Putamen (tissue), 1 donor: Measurements from ENCODE around the gene TOP3A.
"Not testable (repeated sequence)": the region's sequence is repeated elsewhere in the genome, so short reads cannot be mapped to it uniquely, and the experiment has no call there.

Experiments used
- DNase-seq: peaks from one replicate; pipeline ENCODE4 v3.0.0-alpha.2; 2016; ENCODE audit warnings: low spot score

TOP3A gene, protein sequence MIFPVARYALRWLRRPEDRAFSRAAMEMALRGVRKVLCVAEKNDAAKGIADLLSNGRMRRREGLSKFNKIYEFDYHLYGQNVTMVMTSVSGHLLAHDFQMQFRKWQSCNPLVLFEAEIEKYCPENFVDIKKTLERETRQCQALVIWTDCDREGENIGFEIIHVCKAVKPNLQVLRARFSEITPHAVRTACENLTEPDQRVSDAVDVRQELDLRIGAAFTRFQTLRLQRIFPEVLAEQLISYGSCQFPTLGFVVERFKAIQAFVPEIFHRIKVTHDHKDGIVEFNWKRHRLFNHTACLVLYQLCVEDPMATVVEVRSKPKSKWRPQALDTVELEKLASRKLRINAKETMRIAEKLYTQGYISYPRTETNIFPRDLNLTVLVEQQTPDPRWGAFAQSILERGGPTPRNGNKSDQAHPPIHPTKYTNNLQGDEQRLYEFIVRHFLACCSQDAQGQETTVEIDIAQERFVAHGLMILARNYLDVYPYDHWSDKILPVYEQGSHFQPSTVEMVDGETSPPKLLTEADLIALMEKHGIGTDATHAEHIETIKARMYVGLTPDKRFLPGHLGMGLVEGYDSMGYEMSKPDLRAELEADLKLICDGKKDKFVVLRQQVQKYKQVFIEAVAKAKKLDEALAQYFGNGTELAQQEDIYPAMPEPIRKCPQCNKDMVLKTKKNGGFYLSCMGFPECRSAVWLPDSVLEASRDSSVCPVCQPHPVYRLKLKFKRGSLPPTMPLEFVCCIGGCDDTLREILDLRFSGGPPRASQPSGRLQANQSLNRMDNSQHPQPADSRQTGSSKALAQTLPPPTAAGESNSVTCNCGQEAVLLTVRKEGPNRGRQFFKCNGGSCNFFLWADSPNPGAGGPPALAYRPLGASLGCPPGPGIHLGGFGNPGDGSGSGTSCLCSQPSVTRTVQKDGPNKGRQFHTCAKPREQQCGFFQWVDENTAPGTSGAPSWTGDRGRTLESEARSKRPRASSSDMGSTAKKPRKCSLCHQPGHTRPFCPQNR

DNA sequence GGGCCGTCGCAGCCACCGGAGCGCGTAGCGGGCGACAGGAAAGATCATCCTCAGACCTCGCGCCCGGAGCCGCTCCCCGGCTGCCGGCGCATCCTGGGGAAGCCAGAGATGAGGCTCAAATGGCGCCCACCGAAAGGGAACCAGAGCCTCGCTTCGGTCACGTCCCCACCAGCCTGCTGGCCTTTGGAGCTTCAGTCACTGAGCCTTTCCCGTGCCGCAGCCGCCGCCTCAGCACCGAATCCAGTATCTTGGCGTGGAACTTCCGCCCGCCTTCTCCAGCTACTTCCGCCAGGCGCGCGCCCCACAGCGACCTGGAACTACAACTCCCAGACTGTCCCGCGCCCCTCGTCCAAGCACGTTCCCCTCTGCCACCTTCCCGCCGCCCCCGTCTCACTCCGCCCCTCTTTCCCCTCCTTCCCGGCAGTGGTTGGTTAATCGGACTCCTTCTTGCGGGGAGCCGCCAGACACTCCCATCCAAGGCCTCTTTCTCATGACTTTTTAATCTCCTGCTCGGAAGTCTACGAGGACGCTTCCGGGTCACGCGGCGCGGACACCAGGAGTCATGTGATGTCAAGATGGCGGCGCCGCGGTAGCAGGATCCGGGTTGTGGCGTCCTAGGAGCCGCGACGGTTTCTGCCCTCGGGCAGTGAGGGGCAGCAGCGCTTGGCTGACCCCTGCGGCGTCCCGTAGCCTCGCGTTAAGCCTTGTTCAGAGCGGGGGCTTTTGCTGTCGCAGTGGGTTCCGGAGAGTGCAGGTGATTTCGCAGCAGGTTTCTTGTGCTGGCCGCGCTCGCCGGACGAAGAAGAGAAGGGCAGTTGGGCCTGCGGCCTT is at the start of gene TOP3A, which contains the start of gene SMCR8:
Gene TOP3A, minus strand, starts transcription at position 264 of the 831 bp plus-strand sequence. Its CDS starts 216 bp downstream, at position 48.
Gene SMCR8, plus strand, starts transcription at position 563 of the 831 bp plus-strand sequence. CDS start 497 bp downstream, outside the sequence.
- DNase-seq, result peak; percentile 98

DNA sequence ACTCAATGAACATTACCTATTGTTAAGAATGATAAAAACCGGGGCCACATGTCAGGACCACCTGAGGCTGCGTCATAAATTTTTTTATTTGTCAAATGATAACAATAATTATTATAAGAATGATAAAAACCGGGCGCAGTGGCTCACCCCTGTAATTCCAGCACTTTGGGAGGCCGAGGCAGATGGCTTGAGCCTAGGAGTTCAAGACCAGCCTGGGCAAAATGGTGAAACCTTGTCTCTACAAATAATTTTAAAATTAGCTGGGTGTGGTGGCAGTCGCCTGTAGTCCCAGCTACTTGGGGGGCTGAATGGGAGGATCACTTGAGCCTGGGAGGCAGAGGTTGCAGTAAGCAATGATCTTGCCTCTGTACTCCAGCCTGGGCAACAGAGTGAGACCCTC is 49.4 kb upstream of the TOP3A start:
- DNase-seq, result no peak

DNA sequence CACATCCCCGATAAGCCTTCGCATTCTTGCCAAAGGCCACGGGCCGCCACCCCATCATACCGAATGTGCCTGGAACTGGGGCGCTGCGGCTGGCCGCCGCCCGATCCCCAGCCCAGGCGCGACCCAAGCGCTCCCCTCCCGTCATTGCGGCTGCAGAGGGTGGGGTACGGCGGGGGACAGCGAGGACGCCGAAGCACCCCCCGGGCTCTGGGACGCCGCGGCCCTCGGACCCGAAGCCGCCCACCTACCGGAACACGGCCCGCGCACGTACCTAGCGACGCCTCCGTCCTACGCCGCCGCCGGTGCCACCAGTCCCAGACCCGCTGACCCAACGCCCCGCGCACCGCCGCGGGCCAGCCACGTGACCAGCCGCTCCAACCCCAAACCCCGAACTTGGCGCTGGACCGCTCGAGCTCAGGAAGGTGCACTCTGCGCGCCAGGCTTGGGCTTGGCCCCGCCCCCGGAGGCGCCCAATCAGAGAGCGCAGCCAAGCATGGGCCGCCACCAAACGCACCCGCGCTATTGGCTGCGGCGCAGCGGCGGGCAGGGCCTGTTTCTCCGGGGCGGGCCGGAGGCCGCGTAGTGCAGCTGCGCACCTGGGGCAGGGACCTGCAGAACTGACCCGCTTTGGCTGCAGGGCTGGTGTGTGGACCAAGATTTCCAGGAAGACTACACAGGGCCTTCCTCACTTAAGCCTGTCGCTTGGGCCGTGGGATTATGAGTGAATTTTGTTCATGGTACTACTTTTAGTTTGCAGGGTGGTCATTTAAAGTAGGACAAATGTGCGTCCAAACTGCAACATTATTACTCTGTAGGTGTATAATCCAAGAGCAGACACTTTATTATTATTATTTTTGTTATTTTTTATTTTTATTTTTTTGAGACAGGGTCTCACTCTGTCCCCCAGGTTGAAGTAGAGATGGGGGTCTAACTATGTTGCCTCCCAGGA is 48.6 kb upstream of the TOP3A start, which contains the start of gene SHMT1:
Gene SHMT1, minus strand, starts transcription at position 450 of the 949 bp plus-strand sequence. CDS start 7,569 bp downstream, outside the sequence.
- DNase-seq, result peak; percentile 94

DNA sequence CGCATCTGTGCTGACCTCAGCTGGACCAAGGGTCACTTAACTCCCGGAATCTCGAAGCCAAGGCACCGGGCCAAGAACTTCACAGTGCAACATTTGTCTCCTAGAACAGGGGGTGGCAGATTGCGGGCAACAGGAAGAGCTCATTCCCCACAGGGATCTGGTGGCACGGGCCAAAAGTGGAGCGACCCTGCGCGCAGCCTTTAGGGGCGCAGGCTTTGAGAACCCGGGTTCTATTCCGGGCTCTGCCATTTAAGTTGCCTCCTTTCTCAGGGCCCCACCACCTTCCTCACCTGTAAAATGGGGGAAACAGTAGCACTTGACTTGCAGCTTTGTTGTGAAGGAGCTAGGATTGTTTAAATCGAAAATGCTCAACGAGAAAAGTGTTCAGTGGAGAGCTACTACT is 47.9 kb upstream of the TOP3A start:
- DNase-seq, result peak; percentile 90

DNA sequence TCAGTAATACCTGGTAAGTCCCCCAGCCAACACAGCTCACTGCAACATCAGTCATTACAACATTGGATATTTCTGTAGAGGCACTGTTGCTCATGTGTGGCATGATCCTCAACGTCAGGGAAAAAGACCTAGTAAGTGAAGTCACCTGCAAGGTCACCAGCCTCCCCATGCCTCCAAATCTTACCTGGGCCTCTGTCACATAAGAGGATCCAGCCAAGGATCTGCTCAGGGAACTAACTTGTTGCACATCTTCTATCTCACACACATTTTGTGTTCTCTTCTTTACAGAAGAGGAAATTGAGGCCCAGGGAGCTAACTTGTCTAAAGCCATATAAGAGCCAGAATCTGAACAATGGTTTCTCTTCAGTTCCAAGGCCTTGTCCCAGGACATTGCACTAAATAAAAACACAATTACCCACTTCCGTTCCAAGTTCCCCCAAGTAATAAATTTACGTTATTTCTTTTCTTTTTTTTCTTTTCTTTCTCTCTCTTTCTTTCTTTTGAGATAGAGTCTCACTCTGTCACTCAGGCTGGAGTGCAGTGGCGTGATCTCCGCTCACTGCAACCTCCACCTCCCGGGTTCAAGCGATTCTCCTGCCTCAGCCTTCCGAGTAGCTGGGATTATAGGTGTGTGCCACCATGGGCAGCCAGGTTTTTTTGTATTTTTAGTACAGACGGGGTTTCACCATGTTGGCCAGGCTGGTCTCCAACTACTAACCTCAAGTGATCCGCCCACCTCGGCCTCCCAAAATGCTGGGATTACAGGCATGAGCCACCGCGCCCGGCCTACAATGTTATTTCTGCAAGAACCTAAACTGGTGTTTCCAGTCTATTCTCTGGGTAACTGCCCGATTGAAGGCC is 47.3 kb upstream of the TOP3A start:
- peak; percentile 23 for DNase-seq

DNA sequence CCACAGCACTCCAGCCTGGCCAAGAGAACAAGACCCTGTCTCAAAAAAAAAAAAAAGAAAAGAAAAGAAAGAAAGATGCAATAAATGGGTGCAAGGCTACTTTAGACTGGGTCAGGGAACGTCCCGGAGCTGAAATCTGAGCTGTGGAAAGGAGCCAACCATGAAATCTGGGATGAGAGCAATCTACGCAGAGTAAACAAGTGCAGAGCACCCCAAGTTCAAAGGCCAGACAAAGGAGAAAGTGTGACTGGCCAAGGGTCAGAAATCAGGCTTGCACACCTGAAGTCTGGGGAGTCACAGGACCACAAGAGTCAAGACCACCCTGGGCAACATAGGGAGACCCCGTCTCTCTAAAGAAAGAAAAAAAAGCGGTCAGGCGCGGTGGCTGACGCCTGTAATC is 45.7 kb upstream of the TOP3A start:
- no peak for DNase-seq

DNA sequence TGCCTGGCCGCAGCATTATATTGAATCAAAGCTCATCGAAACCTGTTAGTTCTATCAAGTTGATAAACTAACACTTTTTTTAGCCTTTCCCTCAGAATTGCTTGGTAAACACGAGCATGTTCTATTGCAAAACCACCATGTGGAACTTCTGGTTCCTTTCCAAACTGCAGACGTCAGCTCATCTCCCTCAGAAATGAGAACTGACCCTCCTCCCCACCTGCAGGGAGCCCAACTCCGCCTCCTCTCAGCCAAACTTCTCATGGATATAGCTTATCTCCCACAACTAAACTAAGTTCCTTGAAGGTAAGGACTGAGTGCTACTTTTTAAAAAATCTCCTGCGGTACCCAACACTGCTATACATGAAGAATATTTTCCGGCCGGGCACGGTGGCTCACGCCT is 41.8 kb upstream of the TOP3A start:
- DNase-seq, result peak; percentile 29

DNA sequence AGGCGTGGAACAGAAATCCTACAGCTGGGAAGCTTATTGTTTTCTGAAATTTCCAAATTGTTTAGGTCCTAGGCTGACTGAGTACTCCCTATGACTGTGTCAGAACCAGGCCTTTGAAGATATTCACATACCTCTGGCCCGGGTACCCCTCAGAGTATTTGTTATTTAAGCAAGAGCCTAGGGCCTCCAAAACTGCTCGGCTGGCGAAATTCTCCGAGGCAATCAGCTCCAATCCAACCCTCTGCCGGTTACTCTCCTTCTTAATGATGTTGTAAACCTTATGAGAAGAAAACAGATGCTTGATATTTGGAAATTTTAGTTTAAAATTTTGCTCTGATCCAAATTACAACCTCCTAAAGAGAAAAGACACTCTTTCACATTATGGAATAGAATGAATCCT is 38.7 kb upstream of the TOP3A start:
- no peak for DNase-seq

DNA sequence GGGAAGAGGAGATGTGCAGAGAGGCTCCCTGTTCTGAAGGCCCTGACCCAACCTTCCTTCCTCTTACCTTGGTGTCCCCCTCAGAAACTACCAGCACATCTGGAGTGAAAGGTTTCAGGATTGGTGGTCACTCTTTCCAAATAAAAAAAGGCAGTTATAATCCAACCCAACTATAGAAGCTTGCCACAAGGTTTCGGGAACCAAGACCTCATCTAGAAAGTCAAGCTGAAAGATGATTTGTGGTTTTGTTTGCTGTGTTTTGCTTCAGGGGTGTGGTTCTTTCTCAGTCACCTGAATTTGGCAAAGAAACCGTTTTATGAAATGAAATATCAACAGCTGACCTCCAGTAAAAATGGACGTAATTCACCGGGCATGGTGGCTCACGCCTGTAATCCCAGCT is 29.2 kb upstream of the TOP3A start:
- DNase-seq, result no peak

DNA sequence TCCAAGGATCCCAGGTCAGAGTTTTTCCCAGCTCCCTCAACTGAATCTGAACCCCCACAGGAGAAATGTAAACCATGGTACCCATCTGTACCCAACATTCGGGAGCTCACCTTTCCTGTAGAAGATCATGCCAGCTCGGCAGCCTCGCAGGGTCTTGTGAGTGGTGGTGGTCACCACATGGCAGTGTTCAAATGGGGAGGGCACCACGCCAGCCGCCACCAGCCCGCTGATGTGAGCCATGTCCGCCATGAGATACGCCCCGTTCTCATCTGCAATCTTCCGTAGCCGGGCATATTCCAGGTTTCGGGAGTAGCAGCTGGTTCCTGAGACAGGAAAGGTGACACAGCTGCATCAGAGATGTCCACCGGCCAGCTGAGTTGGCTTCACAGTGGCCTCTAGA is 25.1 kb upstream of the TOP3A start:
- DNase-seq, result no peak

DNA sequence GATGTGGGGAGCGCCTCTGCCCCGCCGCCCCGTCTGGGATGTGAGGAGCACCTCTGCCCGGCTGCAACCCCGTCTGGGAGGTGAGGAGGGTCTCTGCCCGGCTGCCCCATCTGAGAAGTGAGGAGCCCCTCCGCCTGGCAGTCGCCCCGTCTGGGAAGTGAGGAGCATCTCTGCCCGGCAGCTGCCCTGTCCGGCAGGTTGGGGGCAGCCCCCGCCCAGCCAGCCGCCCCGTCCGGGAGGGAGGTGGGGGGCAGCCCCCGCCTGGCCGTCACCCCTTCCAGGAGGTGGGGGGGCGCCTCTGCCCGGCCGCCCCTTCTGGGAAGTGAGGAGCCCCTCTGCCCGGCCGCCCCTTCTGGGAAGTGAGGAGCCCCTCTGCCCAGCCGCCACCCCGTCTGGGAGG is 23.4 kb upstream of the TOP3A start:
- DNase-seq, result not testable (repeated sequence)

DNA sequence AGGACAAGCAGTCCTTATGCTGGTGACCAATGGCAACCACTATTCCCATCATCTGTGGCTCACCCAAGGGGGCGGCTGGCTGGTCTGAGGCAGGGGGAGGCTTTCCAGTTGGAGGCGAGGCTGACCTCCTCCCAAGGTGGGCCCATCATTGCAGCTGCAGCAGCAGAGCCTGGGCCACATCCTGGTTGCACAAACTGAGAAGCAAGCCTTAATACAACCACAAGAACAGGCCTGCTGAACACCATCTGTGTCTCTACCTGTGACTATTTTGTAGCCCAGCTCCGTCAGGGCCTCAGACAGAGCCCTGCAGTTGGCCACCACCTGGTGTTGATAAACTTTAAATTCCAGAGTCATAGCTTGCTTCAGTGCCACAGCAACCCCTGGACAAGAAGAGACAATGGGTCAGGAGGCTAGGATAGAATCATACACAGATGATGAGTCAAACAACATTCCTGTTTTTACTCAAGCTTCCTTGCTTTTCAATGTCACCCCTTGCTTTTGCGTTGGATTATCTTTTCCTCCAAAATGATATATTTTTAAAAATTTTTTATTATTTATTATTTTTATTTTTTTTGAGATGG is 18.2 kb upstream of the TOP3A start:
- no peak for DNase-seq

DNA sequence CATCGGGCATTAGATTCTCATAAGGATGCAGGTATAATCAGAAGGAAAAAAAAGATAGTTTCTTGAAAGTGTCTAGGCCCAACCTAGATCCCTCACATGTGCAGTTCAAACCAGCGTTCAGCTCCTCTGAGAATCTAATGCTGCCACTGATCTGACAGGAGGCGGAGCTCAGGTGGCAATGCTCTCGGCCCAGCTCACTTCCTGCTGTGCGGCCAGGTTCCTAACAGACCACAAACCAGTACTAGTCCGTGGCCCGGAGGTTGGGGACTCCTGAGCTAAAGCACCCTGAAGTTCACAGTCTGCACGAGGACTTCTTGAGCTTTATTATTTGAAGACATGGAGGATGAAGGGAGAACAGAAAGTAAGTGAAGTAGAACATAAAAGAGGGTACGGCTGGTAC is 17.1 kb upstream of the TOP3A start:
- DNase-seq, result no peak

DNA sequence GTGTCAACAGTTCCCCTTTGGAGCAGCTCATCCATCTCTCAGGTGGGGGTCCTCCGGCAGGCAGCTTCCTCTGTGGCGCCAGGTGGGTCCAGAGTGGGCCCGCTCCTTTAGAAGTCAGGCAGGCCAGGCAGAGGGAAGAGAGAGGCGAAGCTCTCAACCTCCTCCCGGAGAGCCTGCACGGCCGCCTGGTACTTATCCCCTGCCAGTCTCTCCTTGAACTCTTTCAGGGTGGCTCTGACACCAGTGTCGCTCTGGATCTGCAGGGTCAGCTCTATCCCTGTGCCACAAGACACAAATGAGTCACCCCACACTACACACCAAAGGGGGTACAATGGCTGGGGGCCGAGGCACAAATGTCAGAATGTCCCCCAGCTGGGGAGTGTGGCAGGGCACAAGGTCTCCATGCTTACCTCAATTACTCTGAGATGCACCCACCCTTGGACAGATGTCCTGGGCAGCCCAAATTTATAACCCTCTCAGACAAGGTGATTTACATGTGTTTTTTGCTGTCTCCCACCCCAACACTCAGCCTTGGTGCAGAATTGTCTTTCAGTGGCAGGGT is 13.9 kb upstream of the TOP3A start:
- DNase-seq, result no peak

DNA sequence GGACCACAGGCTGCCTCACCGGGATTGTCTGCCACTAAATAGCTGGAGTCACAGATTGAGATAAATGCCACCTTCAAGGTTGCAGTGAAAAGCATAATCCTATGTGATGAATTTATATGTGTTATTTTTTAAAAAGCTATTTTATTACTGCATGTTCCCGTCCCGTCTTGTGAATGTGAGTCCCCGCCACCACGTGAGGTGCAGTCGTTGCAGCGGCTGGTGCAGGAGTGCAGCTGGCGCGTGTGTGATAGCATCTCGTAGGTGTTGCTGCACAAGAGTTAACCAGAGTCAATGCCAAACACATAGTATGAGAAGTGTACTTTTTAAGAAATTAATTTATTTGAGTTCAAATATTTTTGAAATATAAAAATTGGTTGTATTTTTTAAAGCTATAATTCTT is 12.8 kb upstream of the TOP3A start:
- no peak for DNase-seq

DNA sequence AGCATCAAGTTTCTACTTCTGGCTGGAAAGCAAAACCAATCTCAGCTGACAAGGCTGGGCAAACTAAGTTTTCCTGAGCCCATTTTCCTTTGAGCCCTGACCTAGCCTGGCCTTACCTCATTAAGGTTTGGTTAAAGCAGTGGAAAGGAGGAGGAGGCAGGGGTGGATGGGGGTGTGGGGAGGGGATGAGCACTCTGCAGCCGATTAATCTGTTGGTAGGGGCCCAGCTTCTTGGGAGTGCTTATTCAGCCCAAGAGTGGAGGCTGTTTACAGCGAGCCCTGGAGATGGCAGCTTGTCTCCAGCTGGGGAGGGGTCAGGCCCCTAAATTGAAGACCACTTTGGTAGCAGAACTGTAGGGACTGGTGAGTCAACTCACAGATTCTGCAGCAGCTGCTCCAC is 12.3 kb upstream of the TOP3A start:
- DNase-seq, result no peak

DNA sequence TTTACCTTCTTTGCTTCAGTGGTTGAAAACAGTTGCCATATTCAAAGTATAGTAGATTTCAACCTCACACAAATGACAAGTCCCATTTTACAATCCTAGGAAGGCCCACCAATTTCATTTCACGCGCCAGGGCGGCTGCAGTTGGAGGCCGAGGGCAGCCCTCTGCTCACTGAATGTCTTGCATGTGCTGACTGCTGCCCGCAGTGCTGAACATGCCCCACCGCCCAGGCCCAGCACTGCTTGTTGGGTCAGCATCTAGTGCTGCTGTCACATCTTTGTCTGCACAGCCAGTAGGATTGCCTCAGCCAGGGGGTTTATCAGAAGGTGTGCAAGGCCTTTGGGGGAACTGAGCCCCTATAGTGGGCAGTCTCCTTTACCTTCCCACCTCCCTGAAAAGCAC is 11.8 kb upstream of the TOP3A start:
- no peak for DNase-seq

DNA sequence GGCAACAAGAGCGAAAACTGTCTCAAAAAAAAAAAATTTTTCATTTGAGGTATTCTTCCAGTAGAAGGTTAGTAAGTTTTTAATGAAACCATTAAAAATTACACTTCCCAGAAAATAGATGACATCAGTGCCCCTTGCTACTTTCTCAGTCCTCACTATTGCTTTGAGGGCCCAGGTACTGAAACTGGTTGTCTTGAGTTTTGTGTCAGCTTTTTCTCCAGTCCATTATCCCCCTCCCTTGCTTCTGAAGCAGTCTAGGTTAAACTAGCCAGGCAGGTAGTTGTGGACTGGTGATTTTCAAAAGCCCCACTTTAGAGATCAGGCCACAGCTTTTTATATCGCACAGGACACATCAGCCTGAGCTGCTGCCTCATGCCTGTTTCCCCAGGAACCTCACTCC is 11.2 kb upstream of the TOP3A start:
- no peak for DNase-seq
